HG02885 (cell line): ENCODE results near the gene TSPAN14.
"Not testable (repeated sequence)": the region's sequence is repeated elsewhere in the genome, so short reads cannot be mapped to it uniquely, and the experiment has no call there.

Experiments
- ATAC-seq: cut with Tn5 transposase; IDR thresholded peaks from one replicate; pipeline ENCODE4 v1.9.1; 2021; ENCODE audit warnings: mild to moderate bottlenecking; ENCODE audit not compliant: unreplicated experiment, poor library complexity

Gene TSPAN14, protein sequence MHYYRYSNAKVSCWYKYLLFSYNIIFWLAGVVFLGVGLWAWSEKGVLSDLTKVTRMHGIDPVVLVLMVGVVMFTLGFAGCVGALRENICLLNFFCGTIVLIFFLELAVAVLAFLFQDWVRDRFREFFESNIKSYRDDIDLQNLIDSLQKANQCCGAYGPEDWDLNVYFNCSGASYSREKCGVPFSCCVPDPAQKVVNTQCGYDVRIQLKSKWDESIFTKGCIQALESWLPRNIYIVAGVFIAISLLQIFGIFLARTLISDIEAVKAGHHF

DNA sequence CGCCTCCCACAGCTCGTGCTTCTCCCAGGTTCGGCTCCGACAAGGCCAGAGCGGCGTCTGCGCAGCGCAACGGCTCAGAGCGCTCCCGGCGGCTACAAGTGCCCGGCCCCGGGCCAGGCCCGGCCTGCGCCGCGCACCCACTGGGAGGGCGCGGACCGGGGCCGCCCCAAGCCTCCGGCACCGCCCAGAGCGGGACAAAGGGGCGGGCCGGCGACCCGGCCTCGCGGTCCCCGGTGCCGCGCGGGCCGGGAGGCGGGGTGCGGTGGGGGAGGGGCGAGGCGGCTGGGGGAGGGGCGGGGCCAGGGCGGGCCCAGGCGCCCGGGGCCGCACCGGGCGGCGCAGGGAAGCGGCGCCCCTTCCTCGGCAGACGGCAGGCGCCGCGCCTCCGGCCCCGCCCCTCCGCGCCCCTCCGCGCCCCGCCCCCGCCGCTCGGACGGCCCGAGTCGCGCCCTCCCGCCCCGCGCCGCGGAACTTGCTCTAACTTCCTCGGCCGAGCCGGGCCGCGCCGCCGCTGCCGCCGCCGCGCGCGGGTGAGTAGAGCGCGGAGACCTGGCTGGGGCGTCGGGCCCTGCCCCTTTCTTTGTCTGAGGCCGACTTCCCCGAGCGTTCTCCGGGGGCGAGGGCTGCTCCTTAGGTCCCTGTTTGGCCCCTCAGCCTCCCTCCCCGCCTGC is at the start of gene TSPAN14:
TSPAN14 (plus strand) TSS at position 469 of the 671 bp plus-strand sequence. CDS start 34,924 bp downstream, outside the sequence.
- ATAC-seq, result peak; percentile 67

DNA sequence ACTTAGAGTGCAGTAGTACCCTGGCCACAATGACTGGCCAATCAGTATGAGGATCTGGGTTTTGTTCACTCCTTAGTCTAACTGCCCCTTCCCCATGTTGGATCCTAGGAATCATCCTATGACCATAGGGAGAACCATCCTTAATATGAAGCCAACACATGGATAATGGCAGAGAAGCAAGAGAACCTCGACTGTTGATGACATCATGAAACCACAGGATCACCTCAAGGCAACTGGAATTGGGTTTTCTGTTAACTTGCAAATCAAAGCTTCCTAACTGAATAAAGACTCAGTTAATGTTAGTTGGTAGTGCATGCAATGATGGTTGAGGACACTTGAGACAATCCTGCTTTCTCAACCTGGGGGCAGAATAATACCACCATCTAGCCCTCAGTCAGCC is 49.1 kb upstream of the TSPAN14 start:
- ATAC-seq, result no peak

DNA sequence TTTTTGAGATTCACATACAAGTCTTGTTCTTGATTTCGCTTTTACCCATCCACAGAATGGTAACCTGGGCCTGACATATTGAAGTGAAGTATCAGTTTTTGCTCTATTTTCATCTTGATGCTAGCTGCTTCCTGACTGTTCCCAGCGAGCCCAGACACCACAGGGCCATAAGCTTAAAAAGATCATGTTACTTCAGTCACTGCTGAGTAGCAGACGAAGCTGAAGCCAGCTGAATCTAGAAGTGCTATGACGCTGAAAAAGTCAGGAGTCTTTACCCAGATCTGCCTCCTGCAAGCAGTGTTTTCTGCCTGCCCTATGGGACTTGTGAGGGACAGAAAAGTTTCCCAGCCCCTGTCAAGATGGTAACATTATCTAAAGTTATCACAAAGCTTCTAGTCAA is 48.5 kb upstream of the TSPAN14 start:
- ATAC-seq, result no peak

DNA sequence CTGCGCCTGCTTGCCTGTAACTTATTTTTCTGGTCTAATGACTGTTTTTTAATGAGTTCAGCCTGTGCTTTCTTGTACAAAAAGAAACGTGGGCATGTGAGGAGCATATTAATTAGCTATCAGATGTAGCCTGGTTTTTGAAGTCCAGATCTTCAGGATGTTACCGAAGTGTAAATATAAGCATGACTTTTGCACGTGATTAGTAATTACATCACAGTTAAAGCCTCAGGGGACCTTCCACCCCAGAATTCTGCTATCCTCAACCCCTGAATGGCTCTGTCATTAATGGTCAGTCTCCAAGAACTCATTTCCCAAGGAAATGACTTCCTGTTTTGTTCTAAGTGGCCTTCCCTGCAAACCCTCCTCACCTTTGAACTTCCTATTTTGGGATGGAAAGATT is 47.9 kb upstream of the TSPAN14 start:
- no peak for ATAC-seq

DNA sequence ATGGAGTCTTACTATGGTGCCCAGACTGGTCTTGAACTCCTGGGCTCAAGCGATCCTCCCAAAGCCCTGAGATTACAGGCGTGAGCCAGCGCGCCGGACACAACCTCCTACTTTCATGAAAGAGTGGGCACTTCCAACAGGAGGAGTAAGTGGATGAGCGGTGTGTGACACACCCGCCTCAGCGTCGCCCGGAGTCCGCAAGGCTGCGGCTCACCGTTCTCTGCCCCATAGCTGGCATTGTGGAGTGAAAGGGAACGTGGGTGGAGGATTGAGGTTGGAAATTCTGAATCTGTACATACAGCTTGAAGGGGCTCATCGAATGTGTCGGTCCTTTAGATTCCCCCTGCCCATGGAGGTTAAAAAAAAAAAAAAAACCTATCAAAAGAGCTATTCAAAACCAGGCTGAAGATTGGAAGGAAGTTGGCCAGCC is 46.3 kb upstream of the TSPAN14 start:
- peak; percentile 30 for ATAC-seq

DNA sequence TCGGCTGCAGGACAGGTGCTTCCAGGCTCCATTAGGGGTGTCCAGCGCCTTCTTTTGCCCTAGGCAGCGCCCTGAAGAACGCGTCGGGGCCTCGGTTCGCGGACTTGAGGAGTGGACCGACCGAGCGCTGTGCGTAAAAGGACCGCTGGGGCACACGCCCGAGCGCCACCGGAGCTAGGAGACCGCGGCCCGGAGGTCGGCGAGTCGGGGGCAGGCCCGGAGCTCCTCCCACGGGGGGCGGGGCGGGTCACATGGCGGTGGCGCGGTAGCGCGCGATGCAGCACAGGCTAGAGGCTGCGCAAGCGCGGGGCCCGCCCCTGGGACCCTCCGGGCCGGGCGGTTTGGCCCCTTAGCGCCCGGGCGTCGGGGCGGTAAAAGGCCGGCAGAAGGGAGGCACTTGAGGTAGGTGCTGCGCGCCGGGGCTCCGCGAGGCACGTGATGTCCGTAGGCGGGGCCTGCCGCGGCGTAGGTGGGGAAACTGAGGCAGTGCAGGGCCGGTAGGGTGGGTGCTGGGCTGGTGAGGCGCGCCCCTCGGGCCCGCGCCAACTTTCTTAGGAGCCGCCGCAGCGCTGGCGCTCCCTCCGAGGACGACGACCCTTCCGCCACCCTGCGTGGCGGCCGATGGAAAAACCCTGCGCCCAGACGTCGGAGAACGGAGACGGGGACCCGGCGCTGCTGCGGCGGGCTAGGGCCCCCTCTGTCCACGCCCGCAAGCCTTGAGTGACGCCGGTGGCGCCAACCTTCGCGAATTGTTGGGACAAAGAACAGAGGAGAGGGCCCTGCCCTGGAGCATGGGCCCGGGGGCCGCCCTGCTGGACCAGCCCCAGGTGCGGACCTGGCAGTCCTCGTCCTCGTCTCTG is 45.6 kb upstream of the TSPAN14 start, which contains the start of gene PRXL2A:
PRXL2A (plus strand) TSS at position 310 of the 860 bp plus-strand sequence. CDS start 11,917 bp downstream, outside the sequence.
- ATAC-seq, result peak; percentile 96

DNA sequence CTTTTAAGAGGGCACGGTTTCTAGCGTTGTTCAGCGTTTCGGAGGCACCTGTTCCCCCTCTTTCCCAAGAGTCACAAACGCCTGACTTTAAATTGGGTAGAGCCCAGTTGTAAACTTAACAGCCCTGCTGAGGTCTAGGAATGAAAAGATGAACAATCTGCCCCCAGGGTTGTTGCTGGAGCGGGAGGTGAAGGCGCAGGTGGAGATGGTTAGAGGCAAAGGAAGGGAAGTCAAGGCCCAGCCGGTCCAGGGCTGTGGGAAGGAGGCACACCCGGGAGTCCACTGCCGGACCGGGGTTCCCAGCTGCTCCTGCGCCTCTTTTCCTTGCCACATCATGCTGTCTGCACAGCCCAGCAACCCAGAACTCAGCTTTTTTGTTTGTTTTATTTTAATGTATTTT is 45.0 kb upstream of the TSPAN14 start:
- no peak for ATAC-seq

DNA sequence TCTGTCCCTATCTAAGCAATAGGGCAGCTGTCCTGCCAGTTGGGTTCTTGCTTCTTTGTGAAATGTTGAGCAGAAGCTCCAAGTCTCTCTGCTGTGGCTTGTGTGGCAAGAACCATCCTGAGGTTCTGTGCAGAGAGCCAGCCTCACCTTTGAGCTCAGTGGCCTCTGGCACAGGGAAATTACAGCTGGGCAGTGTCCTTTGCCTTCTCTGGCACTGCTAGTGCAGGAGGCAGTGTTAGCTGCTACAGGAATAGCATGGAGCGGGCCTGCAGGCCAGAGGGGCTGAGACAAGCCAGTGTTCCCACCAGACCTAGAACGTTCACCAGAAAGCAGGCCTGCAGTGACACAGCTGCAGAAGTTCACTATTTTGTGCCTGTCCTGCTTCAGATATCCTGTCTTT is 44.0 kb upstream of the TSPAN14 start:
- no peak for ATAC-seq

DNA sequence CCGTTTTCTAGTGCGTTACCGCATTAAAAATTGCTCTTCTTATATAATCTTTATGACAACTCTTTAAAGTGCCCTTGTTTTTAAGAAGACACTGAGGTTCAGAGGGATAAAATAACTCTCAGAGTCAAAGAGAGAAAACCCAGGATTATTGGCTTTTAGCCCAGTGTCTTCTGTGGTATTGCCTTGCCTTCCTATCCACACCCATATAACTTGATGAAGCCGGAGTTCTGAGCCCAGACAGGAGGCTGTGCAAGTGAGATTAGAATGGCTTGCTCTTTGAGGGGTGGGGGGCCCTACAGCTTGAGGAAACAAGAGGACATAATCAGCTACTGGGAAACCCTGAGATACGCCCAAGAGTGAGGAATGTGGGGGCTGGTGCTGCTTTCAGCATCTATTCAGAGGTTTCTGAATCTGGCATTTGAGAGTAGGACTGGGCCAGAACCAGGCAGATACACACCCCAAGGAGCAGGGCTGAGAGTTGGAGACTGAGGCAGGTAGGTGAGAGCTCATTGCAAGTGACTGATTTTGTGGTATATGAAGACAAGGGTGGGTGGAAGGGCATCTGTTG is 43.4 kb upstream of the TSPAN14 start:
- no peak for ATAC-seq

DNA sequence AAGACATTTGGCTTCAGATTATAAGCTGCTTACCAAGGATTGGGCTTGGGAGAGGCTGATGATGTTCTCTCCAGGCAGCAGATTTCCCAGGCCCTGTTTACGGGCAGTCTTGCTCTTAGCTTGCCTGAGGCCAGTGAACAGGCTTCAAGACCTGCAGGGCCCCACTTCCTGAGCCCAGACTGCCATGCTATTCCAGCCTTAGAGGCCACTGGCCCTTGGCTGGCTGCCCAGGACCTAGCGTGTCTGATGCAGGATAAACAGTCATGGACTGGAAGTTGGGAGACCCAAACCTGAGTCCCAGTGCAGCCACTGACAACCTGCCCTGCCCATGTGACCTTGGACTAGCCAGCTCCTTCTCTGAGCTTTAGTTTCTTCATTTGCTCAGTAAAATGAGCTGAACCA is 42.8 kb upstream of the TSPAN14 start:
- no peak for ATAC-seq

DNA sequence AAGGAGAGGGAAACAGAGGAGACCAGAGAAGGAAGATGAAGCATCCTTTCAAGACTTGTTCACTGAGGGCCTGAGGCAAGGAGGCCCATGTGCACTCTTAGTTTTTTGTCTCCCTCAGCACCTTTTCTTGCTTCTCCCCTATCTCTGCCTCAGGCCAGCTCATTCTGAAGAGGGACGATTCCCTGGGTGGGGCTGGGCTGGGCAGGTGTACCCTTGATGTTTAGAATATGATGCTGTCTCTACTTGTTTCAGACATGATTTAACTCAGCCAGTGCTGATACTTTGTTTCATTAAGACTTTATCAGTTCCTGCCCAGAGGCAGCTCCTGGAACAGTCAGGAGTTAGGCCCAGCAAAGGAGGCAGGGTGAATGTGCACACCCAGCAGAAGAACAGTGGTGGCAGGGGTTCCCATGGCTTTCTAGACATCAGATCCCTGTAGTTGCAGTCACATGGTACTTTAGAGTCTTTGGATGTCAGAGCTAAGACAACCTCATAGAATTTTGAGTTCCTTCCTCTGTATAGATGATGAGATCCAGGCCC is 42.4 kb upstream of the TSPAN14 start:
- ATAC-seq, result no peak

DNA sequence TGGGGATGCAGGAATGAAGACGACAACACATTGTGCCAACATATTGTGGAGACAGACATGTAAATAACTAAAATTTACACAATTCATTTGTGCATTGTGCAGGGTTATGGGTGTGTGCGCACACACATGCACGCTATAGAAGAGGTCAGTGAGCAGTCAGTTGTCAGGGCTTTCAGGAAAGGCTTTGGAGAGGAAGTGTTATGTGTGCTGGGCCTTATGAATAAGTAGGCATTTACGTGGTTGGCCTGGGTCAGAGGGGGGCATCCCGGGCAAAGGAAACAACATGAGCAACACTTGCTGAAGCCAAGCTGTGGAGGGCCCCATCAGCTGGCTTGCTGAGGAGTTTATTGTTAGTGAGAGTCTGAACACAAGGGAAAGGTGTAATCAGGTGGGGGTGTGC is 41.6 kb upstream of the TSPAN14 start:
- no peak for ATAC-seq

DNA sequence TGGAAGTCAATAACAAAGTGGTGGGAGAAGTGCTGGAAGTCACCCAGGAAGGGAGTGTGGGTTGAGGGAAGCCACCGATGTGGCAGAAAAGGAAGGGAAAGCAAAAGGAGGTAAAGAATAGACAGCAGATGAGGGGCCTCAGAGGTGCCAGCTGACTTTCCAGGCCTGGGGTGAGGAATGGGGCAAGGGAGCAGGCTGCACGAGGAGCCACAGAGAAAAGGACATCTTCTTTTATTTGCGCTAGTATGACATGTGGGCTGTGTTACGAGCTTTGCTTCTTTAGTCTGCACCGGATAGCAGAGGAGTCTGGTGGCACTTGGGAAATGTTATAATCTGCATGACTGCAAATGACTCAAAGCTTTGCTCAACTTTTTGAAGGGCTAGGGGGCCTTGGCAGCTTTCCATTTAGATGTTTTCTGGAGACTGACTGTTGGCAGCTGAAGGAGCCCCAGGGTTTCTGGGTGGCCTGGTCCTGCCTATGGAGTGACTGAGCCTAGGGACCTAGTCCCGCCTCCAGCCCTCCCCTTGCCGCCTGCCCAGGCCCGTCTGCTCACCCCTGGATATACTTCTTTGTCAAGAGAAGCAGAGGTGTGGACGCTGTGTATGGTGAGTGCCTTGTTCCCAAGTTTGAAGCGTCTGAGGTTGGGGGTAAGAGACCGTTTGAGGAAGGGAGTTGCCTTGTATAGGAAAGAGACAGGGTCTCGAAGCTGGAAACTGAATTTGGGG is 40.7 kb upstream of the TSPAN14 start:
- ATAC-seq, result no peak

DNA sequence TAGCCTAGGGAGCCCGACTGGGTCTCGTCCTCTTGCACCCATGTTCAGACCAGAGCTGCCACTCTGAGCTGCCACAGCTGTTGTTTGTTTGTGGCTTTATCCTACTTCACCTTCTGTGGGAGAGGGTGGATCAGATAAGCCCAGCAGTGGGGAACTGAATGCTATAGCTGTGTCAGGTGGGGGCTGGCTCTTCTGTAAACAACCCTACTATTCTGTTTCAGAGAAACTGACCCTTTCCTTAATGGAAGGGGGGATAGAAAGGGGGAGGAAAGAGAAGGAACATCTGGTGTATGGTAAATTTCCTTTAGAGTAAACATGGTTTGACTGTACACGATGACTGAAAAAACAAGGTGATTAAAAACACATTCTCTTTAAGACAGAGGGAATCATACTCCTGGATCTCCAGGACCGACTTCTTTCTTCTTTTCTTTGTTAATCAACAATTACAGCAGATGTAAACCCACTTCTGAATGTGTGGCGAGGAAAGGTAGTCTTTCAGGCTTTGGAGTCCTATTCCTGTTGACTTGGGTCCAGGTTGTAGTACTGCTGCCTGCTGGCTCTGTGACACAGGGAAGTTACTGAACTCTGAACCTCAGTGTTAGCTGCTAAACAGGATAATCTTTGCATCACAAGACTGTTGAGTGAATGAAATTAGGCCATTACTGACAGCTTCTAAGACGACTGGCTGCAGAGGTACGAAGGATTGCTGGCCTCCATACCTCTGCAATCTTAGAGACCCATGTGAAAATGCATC is 39.8 kb upstream of the TSPAN14 start:
- ATAC-seq, result no peak

DNA sequence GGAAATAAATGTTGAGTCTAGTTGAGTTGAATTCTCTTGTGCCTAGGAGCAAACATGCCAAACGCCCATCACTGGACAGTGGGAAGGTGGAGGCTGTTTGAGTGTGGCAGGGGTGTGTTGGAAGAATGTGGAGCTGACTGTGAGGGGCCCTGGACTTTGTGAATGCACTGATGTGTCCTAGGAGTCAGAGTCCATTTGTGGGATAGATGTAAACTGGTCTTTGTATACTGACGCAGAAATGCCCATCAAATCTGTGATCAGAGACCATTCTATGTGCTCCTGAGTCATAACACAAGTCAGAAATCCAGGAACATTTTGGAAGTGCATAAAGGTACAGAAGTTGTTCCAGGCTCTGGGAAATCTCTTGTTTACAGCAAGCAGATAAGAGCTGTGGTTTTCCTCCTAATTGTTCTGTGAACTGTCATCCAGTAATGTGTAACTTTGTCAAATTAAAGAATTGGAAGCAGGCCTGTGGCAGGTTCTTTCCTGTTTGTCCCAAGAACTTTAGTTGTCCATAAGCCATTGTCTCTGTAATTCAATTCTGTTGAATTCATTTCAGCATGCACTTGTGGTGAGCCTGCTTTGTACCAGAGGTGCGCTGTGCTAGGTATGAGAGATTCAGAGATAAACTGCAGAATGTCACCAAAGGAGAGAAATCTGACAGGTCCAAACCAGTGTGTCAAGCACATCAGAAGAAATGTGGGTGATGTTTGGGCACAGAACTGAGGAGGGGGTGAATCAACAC is 38.2 kb upstream of the TSPAN14 start:
- no peak for ATAC-seq

DNA sequence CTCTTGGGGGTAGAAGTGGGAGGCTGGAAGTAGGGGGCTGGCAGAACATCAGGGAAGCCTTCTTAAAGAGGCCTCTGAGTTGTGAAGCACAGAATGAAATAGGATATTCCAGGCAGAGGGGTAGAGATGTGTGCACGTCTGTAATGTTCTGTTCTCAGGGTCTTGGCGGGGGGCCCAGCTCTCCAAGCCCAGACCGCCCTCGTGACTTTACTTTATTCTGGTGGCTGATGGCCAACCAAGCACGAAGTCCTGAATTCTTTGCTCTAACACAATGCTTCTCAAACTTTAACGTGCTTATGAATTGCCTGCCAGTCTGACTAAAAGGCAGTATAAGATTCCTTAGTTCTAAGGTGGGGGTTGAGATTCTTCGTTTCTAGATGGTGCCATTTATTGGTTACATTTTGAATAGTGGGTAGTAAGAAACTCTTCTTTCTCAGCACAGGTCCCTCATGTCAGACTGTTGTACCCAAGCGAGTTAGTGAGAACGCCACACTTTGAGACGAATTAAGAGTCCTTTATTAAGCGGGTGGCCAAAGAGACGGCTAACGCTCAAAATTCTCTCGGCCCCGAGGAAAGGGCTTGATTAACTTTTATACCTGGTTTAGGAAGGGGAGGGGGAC is 37.5 kb upstream of the TSPAN14 start:
- ATAC-seq, result no peak

DNA sequence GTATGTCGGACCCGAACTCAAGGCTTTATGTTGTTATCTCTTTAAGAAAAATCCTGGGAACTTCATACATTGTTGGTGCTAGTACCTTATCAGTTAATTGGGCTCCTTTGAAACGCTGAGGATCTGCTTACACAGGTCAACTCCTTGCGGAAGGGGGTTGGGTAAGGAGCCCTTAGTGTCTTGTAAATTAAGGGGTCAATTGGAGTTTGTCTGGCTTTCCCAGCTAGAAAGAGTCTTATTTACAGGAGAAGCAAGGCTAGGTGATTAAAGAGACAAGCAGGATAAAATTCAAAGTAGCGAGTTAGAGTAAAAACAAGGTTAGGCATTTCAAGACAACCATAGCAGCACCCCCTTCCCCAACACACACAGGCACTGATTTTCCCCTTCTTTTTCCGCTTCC is 36.9 kb upstream of the TSPAN14 start:
- ATAC-seq, result not testable (repeated sequence)
